Vagina (tissue), 2 donors: ENCODE measurements around the gene WDFY3.

ENCODE experiments used
- POLR2A ChIP-seq, 2 donors: fragments of 450-650 bp; IDR thresholded peaks; one replicate each; pipeline ENCODE4 v1.6.1; 2017; ENCODE audit warnings: antibody characterized with exemption in 2 of 2, mild to moderate bottlenecking in 2 of 2, moderate library complexity in 2 of 2
- POLR2AphosphoS5 ChIP-seq, 2 donors: sonication (generic); formaldehyde crosslinking; IDR thresholded peaks; one replicate each; pipeline ENCODE4 v1.9.0; 2017; ENCODE audit warnings: antibody characterized with exemption in 2 of 2, mild to moderate bottlenecking in 2 of 2, low read depth in 1 of 2; ENCODE audit not compliant: insufficient read depth in 1 of 2
- TF ChIP-seq, protein P1 (sequence below), 3 experiments: fragments of 450-650 bp in 2 of 3; fragments of 200-600 bp in 1 of 3; sonication (generic) in 1 of 3; IDR thresholded peaks; one replicate each; pipeline ENCODE4 v1.5.1; 2017 to 2019; ENCODE audit warnings: antibody characterized with exemption in 3 of 3, mild to moderate bottlenecking in 2 of 3, moderate library complexity in 2 of 3

DNA sequence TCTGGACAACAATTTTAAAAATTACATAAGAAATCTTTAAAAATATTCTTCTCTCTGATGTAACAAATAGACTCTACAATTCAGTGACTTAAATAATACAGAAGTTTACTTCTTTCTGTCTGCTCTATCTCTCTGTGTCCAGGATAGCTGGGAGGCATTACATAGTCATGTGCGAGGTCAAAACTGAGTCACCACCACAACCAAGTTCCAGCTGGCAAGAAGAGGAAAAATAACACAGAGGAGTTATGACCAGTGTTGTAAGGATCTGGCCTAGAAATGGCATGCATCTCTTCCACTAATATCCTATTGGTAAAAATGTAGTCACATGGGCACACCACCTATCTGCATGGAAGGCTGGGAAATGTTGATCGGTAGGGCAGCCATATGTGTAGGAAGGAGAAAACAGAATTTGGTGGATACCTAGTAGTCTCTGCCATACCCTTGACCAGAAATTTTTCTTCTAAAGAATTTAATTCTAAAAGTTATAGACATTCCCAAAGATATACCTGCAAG, 39.4 kb upstream of the WDFY3 start:
- TF ChIP-seq, protein P1, sequence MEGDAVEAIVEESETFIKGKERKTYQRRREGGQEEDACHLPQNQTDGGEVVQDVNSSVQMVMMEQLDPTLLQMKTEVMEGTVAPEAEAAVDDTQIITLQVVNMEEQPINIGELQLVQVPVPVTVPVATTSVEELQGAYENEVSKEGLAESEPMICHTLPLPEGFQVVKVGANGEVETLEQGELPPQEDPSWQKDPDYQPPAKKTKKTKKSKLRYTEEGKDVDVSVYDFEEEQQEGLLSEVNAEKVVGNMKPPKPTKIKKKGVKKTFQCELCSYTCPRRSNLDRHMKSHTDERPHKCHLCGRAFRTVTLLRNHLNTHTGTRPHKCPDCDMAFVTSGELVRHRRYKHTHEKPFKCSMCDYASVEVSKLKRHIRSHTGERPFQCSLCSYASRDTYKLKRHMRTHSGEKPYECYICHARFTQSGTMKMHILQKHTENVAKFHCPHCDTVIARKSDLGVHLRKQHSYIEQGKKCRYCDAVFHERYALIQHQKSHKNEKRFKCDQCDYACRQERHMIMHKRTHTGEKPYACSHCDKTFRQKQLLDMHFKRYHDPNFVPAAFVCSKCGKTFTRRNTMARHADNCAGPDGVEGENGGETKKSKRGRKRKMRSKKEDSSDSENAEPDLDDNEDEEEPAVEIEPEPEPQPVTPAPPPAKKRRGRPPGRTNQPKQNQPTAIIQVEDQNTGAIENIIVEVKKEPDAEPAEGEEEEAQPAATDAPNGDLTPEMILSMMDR (IDR thresholded peaks at IDR 0.05) = no peak
- no peak for TF ChIP-seq POLR2A (IDR thresholded peaks at IDR 0.05)
- no peak for TF ChIP-seq POLR2AphosphoS5 (IDR thresholded peaks at IDR 0.05; ENCODE audit: insufficient read depth in 1 of 2, low read depth in 1 of 2)
